ENCODE measurements around the gene CACNG7.
"Not testable (repeated sequence)": the region's sequence is repeated elsewhere in the genome, so short reads cannot be mapped to it uniquely, and the experiment has no call there.

CACNG7 gene

GRCh38 chr19:53908935-53909415 lies at the start of gene CACNG7:
CACNG7 (plus strand) TSS chr19:53909278; CDS start chr19:53912832, 3,554 bp downstream.
- DNase-seq (ENCODE audit: low spot score) = peak; percentile 67

- DNase-seq (ENCODE audit: low spot score) = no peak
These were observed 44.7 kb upstream of the CACNG7 start for GRCh38 chr19:53864308-53864836.

- DNase-seq (ENCODE audit: low spot score) = no peak
These were observed 43.6 kb upstream of the CACNG7 start for GRCh38 chr19:53865523-53865917.

- DNase-seq (ENCODE audit: low spot score) = peak; percentile 84
These were observed 42.9 kb upstream of the CACNG7 start for GRCh38 chr19:53865918-53866864.

GRCh38 chr19:53866865-53867224 lies 42.2 kb upstream of the CACNG7 start:
- DNase-seq (ENCODE audit: low spot score) = no peak

- peak; percentile 100 for DNase-seq (ENCODE audit: low spot score)
These were observed 41.6 kb upstream of the CACNG7 start, which contains the start of gene MYADM for GRCh38 chr19:53867225-53868090. MYADM (plus strand) TSS chr19:53867883; CDS start chr19:53873530, 5,647 bp downstream.

GRCh38 chr19:53868091-53868891 lies 40.8 kb upstream of the CACNG7 start:
- peak; percentile 79 for DNase-seq (ENCODE audit: low spot score)

GRCh38 chr19:53868892-53869804 lies 39.9 kb upstream of the CACNG7 start:
- DNase-seq (ENCODE audit: low spot score) = peak; percentile 94

- DNase-seq (ENCODE audit: low spot score) = not testable (repeated sequence)
These were observed 39.1 kb upstream of the CACNG7 start for GRCh38 chr19:53869805-53870484.

- DNase-seq (ENCODE audit: low spot score) = peak; percentile 62
These were observed 38.6 kb upstream of the CACNG7 start for GRCh38 chr19:53870485-53870844.

GRCh38 chr19:53871454-53871853 lies 37.6 kb upstream of the CACNG7 start:
- no peak for DNase-seq (ENCODE audit: low spot score)

- DNase-seq (ENCODE audit: low spot score) = no peak
These were observed 36.3 kb upstream of the CACNG7 start for GRCh38 chr19:53872762-53873161.

- no peak for DNase-seq (ENCODE audit: low spot score)
These were observed 35.1 kb upstream of the CACNG7 start for GRCh38 chr19:53873773-53874605.

- DNase-seq (ENCODE audit: low spot score) = no peak
These were observed 34.5 kb upstream of the CACNG7 start for GRCh38 chr19:53874606-53874990.

GRCh38 chr19:53875602-53876325 lies 33.3 kb upstream of the CACNG7 start:
- no peak for DNase-seq (ENCODE audit: low spot score)

GRCh38 chr19:53876651-53877224 lies 32.3 kb upstream of the CACNG7 start:
- no peak for DNase-seq (ENCODE audit: low spot score)

GRCh38 chr19:53877361-53877766 lies 31.7 kb upstream of the CACNG7 start:
- no peak for DNase-seq (ENCODE audit: low spot score)

GRCh38 chr19:53878776-53879139 lies 30.3 kb upstream of the CACNG7 start:
- DNase-seq (ENCODE audit: low spot score) = no peak

Data from ecto neural progenitor cell (in vitro differentiated cells).